K562 (cell line): ENCODE results near the gene C2orf42. TPM values are rescaled to one million over a fixed set of nuclear protein-coding genes. Genes with fewer than 3 reads are reported as not detected.

Source experiments
- BHLHE40 ChIP-seq: IDR thresholded peaks from 2 replicates; pipeline ENCODE4 v1.6.1; 2011; ENCODE audit warnings: low read length, improper control_type of control experiment
- CHD1 ChIP-seq: fragments of 200-600 bp; sonication (generic); IDR thresholded peaks from one replicate; pipeline ENCODE4 v1.6.1; 2012; ENCODE audit warnings: mild to moderate bottlenecking, moderate library complexity, low read length, inconsistent platforms
- CREM ChIP-seq: IDR thresholded peaks from 2 replicates; pipeline ENCODE4 v1.6.1; 2014; ENCODE audit warnings: antibody characterized with exemption, low read depth
- HMBOX1 ChIP-seq: sonication (generic); IDR thresholded peaks from 2 replicates; pipeline ENCODE4 v1.6.1; 2016
- MAZ ChIP-seq, 2 experiments: fragments of 450-650 bp in 1 of 2; sonication (generic) in 1 of 2; formaldehyde crosslinking; IDR thresholded peaks in 1 of 2; conservative IDR thresholded peaks in 1 of 2; 2 replicates each; pipeline versions ENCODE4 v1.4.0 to v1.5.0; 2020; ENCODE audit warnings: mild to moderate bottlenecking in 1 of 2, missing genetic modification reagents in 1 of 2
- NFE2 ChIP-seq: IDR thresholded peaks from 2 replicates; pipeline ENCODE4 v1.6.1; 2014; ENCODE audit warnings: antibody characterized with exemption, low read depth
- PCBP1 ChIP-seq: fragments of 200-400 bp; formaldehyde crosslinking; IDR thresholded peaks from 2 replicates; pipeline ENCODE4 v1.6.1; 2018; ENCODE audit warnings: mild to moderate bottlenecking, low read depth, low read length; ENCODE audit not compliant: poor library complexity, severe bottlenecking
- RBM34 ChIP-seq: fragments of 200-400 bp; formaldehyde crosslinking; IDR thresholded peaks from 2 replicates; pipeline ENCODE4 v1.6.1; 2018; ENCODE audit warnings: low read length, borderline replicate concordance; ENCODE audit not compliant: insufficient read depth
- TAF15 ChIP-seq: fragments of 200-400 bp; formaldehyde crosslinking; IDR thresholded peaks from 2 replicates; pipeline ENCODE4 v1.6.1; 2017; ENCODE audit warnings: mild to moderate bottlenecking, low read depth, low read length, moderate library complexity
- ZC3H4 ChIP-seq: sonication (generic); formaldehyde crosslinking; IDR thresholded peaks from 2 replicates; pipeline ENCODE4 v1.9.0; 2021; ENCODE audit warnings: missing genetic modification reagents, borderline replicate concordance
- ZNF197 ChIP-seq: fragments of 200-800 bp; sonication (Bioruptor generic); IDR thresholded peaks from 2 replicates; pipeline ENCODE4 v1.6.1; 2016; ENCODE audit warnings: low read depth, missing genetic modification characterization, missing compliant biosample characterization
- ZNF282 ChIP-seq: sonication (generic); formaldehyde crosslinking; IDR thresholded peaks from 2 replicates; pipeline ENCODE4 v1.8.1; 2023; ENCODE audit warnings: missing genetic modification reagents
- ZNF407 ChIP-seq: fragments of 450-650 bp; IDR thresholded peaks from 2 replicates; pipeline ENCODE4 v1.6.1; 2016; ENCODE audit warnings: low read depth
- ZNF639 ChIP-seq, 2 experiments: fragments of 200-800 bp in 1 of 2; sonication (Bioruptor generic) in 1 of 2; sonication (generic) in 1 of 2; formaldehyde crosslinking in 1 of 2; IDR thresholded peaks in 1 of 2; conservative IDR thresholded peaks in 1 of 2; 2 replicates each; pipeline versions ENCODE4 v1.5.0 to v1.6.1; 2016 to 2020; ENCODE audit warnings: missing compliant biosample characterization in 1 of 2, missing genetic modification characterization in 1 of 2, missing genetic modification reagents in 1 of 2
- polyA plus RNA-seq, 8 experiments: library from polyadenylated mRNA; depleted of rRNA in 4 of 8; stranded (reverse) in 5 of 8; unstranded in 3 of 8; fragments of >200 nt; fragmentation: Nextera tagmentation in 2 of 8; fragmentation: Illumina TruSeq in 1 of 8; extraction: Ambion mirVana in 2 of 8; extraction: Trizol in 1 of 8; gene quantifications; 2 replicates each; pipeline versions ENCODE4 v1.2.1 to v1.2.3, GENCODE V29; 2011 to 2014; ENCODE audit warnings: inconsistent platforms in 1 of 8, missing spikeins in 1 of 8
- total RNA-seq, 7 experiments: library from RNA; depleted of rRNA in 6 of 7; stranded (reverse); fragments of >200 nt in 6 of 7; fragmentation: Illumina TruSeq in 2 of 7; extraction: Trizol in 2 of 7; gene quantifications; 2 replicates each; pipeline versions ENCODE4 v1.2.1 to v1.2.3, GENCODE V29; 2011 to 2021; ENCODE audit warnings: low replicate concordance in 1 of 7
- TF ChIP-seq, protein P1 (sequence below): fragments of 250-450 bp; sonication (Bioruptor Pico); IDR thresholded peaks from 2 replicates; pipeline ENCODE4 v1.8.0; 2021; ENCODE audit warnings: mild to moderate bottlenecking, moderate library complexity

Gene C2orf42
- total and polyA plus RNA-seq, 9 of the 15 experiments (the other 6 are each of a cell fraction or from before 2014, with no cell fraction given), result 4.6 to 10.9 (median 7.5) TPM

- TF ChIP-seq ZNF407 (no peak), TAF15 (no peak), ZNF639 (CRISPR knock-in tag; conservative IDR thresholded peaks at IDR 0.05 in 1 of 2, IDR thresholded peaks at IDR 0.05 in 1 of 2) (peak in 1 of 2 experiments; percentile 50; a peak in 1 of 4 replicates), PCBP1 (no peak), ZNF197 (CRISPR knock-in tag) (peak; percentile 69), BHLHE40 (peak; percentile 100), MAZ (CRISPR knock-in tag; conservative IDR thresholded peaks at IDR 0.05 in 1 of 2, IDR thresholded peaks at IDR 0.05 in 1 of 2) (peak; percentile 97), HMBOX1 (no peak; the same call in 1 of the 2 replicates), RBM34 (no peak), CREM (peak; percentile 98), NFE2 (peak; percentile 40; the same call in 1 of the 2 replicates), ZC3H4 (no peak), ZNF282 (CRISPR knock-in tag) (no peak), CHD1 (no peak)
- TF ChIP-seq, protein P1, sequence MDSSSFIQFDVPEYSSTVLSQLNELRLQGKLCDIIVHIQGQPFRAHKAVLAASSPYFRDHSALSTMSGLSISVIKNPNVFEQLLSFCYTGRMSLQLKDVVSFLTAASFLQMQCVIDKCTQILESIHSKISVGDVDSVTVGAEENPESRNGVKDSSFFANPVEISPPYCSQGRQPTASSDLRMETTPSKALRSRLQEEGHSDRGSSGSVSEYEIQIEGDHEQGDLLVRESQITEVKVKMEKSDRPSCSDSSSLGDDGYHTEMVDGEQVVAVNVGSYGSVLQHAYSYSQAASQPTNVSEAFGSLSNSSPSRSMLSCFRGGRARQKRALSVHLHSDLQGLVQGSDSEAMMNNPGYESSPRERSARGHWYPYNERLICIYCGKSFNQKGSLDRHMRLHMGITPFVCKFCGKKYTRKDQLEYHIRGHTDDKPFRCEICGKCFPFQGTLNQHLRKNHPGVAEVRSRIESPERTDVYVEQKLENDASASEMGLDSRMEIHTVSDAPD, result no peak
Measured at GRCh38 chr2:70142590-70143313, 48.1 kb downstream of the C2orf42 start (continued).
